ENCODE results near the gene DRAM2.
"Not testable (repeated sequence)": the region's sequence is repeated elsewhere in the genome, so short reads cannot be mapped to it uniquely, and the experiment has no call there.

DRAM2 gene

GRCh38 chr1:111142356-111142975, 2.6 kb upstream of the DRAM2 start:
- no peak for DNase-seq (ENCODE audit: low read depth)

- DNase-seq (ENCODE audit: low read depth), result no peak
Observed at GRCh38 chr1:111141245-111142220, 1.6 kb upstream of the DRAM2 start.

- DNase-seq (ENCODE audit: low read depth), result peak; percentile 30
Observed at GRCh38 chr1:111140680-111140967, 731 bp upstream of the DRAM2 start.

DNA sequence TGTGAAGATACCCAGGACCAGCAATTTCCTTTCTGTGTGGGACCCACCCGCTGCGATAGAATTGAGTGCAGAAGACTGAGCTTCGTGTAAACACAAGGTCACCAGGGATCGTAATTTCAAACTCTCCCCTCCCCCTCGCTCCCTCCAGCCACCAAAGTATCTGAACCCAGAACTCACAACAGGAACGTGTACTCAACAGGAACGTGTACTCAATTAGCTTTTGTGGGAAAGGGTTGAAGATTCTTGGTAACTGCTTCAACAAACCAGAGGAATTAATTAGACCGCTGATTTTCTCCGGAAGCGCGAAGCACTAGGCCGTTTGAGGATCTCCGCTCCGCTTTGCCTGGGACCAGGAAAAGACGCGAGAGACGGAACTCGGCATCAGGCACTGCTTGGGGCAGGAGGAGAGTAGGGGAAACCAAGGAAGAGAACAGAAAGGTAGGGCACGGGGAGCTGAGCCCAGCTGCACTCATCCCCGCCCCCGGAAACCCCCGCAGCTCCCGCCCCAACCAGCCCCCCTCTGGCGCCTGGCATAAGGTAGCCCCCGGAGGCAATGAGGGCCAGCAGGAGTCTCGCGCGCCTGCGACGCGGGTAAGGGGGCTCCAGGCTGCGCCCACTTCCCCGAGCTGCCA, 453 bp downstream of the DRAM2 start:
- peak; percentile 30 for DNase-seq (ENCODE audit: low read depth)

DNA sequence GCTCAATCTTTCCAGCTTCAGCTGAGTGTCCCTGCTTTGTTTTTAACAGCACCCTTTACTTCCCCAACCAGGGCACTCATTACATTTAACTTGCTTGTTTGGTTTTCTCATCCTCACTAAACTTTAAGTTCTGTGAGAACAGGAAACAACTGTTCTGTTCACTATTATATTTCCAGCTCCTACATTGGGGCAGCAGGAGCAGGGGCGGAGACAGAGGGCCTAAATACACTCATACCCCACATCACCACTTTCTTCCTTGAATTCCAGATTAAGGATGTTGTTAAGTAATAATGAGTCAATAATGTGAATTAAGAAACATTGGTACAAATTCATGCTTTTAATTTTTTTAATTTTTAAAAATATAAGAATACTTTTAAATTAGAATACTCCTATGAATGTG, 6.0 kb downstream of the DRAM2 start:
- no peak for DNase-seq (ENCODE audit: low read depth)

DNA sequence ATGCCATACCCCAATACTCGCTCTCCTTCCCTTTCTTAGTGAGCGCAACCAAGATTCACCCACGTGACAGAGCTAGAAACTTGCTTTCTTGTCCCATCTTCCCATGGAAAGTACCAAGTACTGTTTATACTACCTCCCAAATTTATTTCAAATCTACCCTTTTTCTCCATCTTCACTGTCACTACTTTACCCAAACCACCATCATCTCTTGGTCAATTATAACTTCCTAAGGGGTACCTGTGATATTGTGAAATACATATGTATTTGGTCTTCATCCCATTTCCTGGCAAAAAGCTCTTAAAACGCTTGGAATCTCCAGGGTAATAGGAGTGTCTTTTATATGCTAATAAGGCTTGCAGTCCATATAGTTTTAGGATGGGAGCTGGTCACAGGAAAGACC, 8.2 kb downstream of the DRAM2 start:
- no peak for DNase-seq (ENCODE audit: low read depth)

- no peak for DNase-seq (ENCODE audit: low read depth)
Observed at GRCh38 chr1:111129376-111129775, 10.5 kb downstream of the DRAM2 start.

DNA sequence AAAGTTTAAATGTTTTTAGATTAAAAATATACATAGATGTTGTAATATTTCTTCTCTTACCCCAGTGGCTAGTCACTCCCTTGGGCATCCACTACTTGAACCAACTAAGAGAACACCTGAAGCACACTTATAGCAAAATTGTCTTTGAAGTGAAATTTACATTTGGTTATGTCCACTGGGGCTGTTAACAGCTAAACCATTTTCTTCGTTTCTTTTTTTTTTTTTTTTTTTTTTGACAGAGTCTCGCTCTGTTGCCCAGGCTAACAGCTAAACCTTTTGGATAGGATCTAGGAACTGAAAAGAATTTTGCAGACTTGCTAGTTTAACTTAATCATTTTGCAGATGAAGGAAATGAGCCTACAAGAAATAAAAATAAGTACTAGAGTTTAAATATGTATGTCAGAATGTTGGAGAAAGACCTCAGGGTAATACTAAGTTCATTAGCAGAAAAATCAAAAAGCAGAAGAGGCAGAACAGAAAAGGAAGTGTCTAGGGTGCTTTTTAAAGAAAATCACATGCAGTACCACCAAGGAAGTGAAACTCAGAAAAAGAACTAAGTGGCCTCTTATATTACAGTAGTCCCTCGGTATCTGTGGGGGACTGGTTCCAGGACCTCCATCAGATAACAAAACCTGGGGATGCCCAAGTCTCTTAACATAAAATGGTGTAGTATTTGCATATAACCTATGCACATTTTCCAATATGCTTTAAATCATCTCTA, 11.8 kb downstream of the DRAM2 start:
- DNase-seq (ENCODE audit: low read depth), result no peak

DNA sequence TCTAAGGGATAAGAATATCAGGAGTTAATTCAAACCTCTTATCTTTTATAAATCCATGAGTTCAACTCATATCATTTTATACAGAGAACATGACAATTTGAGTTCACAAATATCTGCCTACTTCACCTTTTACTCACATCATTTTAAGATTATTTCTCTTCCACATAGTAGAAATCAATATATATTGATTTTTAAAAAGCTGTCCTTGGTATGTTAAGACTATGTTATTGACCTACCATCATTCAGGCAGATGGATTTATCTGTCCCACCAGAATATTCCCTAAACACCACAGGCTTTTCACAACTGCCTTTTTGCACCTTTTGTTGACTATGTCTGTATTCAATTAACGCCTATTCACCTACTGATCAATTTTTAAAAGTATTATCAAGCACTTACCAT, 13.5 kb downstream of the DRAM2 start:
- DNase-seq (ENCODE audit: low read depth), result no peak

GRCh38 chr1:111116496-111116895, 23.4 kb downstream of the DRAM2 start:
- no peak for DNase-seq (ENCODE audit: low read depth)

GRCh38 chr1:111110197-111110899, 29.5 kb downstream of the DRAM2 start:
- DNase-seq (ENCODE audit: low read depth), result no peak

- no peak for DNase-seq (ENCODE audit: low read depth)
Observed at GRCh38 chr1:111104981-111105380, 34.9 kb downstream of the DRAM2 start.

DNA sequence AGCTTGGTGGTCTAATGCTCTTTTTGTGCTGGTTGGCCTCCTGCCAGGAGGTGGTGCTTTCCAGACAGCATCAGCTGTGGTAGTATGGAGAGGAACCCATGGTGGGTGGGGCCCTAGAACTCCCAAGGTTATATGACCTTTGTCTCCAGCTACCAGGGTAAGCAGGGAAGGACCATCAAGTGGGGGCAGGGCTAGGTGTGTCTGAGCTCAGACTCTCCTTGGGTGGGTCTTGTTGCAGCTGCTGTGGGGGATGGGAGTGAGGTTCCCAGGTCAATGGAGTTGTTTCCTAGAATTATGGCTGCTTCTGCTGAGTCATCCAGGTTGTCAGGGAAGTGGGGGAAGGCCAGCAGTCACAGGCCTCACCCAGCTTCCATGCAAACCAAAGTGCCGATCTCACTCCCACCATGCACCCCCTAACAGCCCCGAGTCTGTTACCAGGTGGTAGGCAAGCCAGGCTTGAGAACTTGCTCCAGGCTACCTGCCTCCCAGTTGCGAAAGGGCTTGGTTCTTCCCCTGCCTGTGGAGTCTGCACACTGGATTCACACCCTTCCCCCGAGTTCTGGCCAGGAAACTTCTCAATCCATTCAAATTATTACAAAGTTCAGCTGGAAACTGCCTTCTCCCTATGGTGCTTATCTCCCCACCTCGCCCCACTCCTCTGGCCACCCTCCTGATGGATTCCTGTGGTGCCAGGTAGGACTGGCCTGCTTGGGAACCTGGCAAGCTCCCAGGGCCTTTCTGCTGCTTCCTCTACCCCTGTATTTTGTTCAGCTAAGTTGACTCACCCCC, 37.8 kb downstream of the DRAM2 start:
- no peak for DNase-seq (ENCODE audit: low read depth)

GRCh38 chr1:111099289-111099688, 40.6 kb downstream of the DRAM2 start:
- DNase-seq (ENCODE audit: low read depth), result no peak

- DNase-seq (ENCODE audit: low read depth), result no peak
Observed at GRCh38 chr1:111097356-111098099, 42.4 kb downstream of the DRAM2 start.

DNA sequence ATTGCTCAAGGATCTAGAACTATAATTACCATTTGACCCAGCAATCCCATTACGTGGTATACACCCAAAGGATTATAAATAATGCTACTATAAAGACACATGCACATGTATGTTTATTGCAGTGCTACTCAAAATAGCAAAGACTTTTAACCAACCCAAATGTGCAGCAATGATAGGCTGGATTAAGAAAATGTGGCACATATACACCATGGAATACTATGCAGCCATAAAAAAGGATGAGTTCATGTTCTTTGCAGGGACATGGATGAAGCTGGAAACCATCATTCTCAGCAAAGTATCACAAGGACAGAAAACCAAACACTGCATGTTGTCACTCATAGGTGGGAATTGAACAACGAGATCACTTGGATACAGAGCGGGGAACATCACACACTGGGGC, 44.5 kb downstream of the DRAM2 start:
- not testable (repeated sequence) for DNase-seq (ENCODE audit: low read depth)

DNA sequence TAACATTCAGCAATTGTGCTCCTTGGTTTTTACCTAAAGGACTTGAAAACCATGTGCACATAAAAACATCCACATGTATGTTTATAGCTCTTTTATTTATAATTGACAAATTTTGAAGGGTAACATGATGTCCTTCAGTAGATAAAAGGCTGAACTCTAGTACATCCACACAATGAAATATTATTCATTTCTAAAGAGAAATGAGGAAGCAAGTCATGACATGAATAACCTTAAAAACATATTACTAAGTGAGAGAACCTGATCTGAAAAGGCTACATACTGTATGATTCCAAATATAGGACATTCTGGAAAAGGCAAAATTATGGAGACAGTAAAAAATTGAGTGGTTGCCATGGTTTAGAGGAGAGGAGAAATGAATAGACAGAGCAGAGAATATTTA, 50.3 kb downstream of the DRAM2 start:
- no peak for DNase-seq (ENCODE audit: low read depth)

DNA sequence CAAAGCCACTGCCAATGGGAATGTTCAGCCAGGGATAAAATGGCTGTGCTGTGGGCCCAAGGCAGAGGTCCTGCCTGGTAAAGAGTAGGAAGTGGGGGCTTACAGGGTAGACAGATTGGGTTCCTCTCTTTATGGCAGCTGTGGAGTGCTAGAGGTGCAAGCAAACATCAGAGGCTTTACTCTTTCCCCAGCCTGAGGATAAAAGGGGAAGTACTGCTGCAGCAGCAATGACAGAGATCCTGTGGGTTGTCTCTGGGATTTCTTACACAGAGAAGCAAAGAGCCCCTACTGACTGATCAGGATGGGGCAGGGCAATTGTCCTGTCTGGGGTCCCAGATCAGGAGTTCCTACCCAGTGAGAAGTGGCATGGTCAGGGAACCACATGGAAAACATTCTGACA, 54.2 kb downstream of the DRAM2 start:
- no peak for DNase-seq (ENCODE audit: low read depth)

DNA sequence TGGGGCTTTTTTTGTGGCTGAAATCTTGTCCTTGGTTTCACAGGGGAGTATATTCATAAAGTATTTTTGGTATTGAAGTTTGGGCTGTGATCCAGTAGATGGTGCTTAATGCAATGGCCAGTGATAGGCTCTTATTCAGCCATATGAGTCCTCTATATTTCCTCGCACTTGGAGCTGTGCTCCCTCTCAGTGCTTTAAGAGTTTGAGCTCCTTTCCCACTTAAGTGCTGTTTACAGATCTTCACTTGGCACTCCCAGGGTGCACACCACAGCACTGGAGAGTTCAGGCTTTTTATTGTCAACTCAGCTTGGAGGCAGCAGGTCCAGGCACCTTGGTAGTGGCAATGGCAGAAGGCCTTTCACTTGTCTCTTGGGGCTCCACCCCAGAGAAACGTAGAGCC, 54.9 kb downstream of the DRAM2 start:
- DNase-seq (ENCODE audit: low read depth), result no peak
